A549 (cell line): Measurements from ENCODE around the gene PIAS4. TPM values are rescaled to one million over a fixed set of nuclear protein-coding genes. Genes with fewer than 3 reads are reported as not detected.

Experiments
- ATAC-seq, 2 experiments: fragments of 200-7000 bp in 1 of 2; fragments of >200 bp in 1 of 2; cut with Nextera tagmentation in 1 of 2; cut with Tn5 transposase in 1 of 2; 3 replicates each; pipeline versions ENCODE4 v1.8.0 to v1.9.1; 2018 to 2020; ENCODE audit warnings: mild to moderate bottlenecking in 1 of 2, moderate library complexity in 1 of 2
- CTCF ChIA-PET: fragments of 300-600 bp; sonication (Branson Sonifier 250); formaldehyde crosslinking; extraction: SDS; loops from one replicate; lab custom pipeline; 2021; ENCODE audit warnings: antibody characterized with exemption, inconsistent platforms; lab: Yijun Ruan, JAX
- POLR2A ChIA-PET: fragments of 350-600 bp; formaldehyde crosslinking; extraction: SDS; loops from one replicate; lab custom pipeline; 2021; ENCODE audit warnings: antibody characterized with exemption, inconsistent platforms; lab: Yijun Ruan, JAX
- DNase-seq, 2 experiments: peaks; one replicate each; pipeline versions ENCODE4 v3.0.0 to v3.0.0-alpha.2; 2011 to 2016; ENCODE audit warnings: low read depth in 1 of 2, low spot score in 1 of 2
- FAIRE-seq: peaks from 2 replicates; lab custom pipeline; 2011; peaks lifted over from hg19 to GRCh38; lab: Jason Lieb, UNC
- H3K27ac ChIP-seq, 2 experiments: fragments of >200 bp; sonication (Bioruptor Twin); formaldehyde crosslinking; 3 replicates each; pipeline ENCODE4 v1.5.1; 2016 to 2017
- H3K4me1 ChIP-seq: fragments of >200 bp; sonication (Bioruptor Twin); formaldehyde crosslinking; 3 replicates; pipeline ENCODE4 v1.6.1; 2016
- H3K4me2 ChIP-seq: fragments of >200 bp; sonication (Bioruptor Twin); formaldehyde crosslinking; 3 replicates; pipeline ENCODE4 v1.6.1; 2016
- H3K4me3 ChIP-seq: fragments of >200 bp; sonication (Bioruptor Twin); formaldehyde crosslinking; 3 replicates; pipeline ENCODE4 v1.5.1; 2016
- H3K9me3 ChIP-seq: fragments of >200 bp; sonication (Bioruptor Twin); formaldehyde crosslinking; 3 replicates; pipeline ENCODE4 v1.6.1; 2016
- CBX2 ChIP-seq: fragments of 200-600 bp; sonication (generic); IDR thresholded peaks from 2 replicates; pipeline ENCODE4 v1.6.1; 2016; ENCODE audit warnings: low read depth, mild to moderate bottlenecking, borderline replicate concordance
- CHD2 ChIP-seq: fragments of 150-350 bp; IDR thresholded peaks from 2 replicates; pipeline ENCODE4 v1.6.1; 2014; ENCODE audit warnings: low read length; ENCODE audit not compliant: partially characterized antibody
- CTCF ChIP-seq: fragments of >200 bp; sonication (Bioruptor Twin); formaldehyde crosslinking; IDR thresholded peaks from 3 replicates; pipeline ENCODE4 v1.5.1; 2016
- EHF ChIP-seq: fragments of 250-450 bp; sonication (Bioruptor Pico); IDR thresholded peaks from 2 replicates; pipeline ENCODE4 v1.5.0; 2020; ENCODE audit warnings: mild to moderate bottlenecking
- EHMT2 ChIP-seq: fragments of 200-600 bp; sonication (generic); IDR thresholded peaks from 2 replicates; pipeline ENCODE4 v1.6.1; 2016; ENCODE audit warnings: antibody characterized with exemption, low read depth, mild to moderate bottlenecking, moderate library complexity
- ESRRA ChIP-seq: fragments of 150-350 bp; IDR thresholded peaks from 2 replicates; pipeline ENCODE4 v1.6.1; 2014; ENCODE audit warnings: mild to moderate bottlenecking, low read length, borderline replicate concordance
- FOXS1 ChIP-seq: fragments of 250-450 bp; sonication (Bioruptor Pico); IDR thresholded peaks from 2 replicates; pipeline ENCODE4 v1.5.0; 2020; ENCODE audit warnings: mild to moderate bottlenecking, moderate library complexity
- HES2 ChIP-seq: fragments of >200 bp; sonication (Bioruptor Twin); formaldehyde crosslinking; IDR thresholded peaks from 2 replicates; pipeline ENCODE4 v1.6.1; 2016
- HEYL ChIP-seq: fragments of 250-450 bp; sonication (Bioruptor Pico); IDR thresholded peaks from 2 replicates; pipeline ENCODE4 v1.8.0; 2021; ENCODE audit warnings: mild to moderate bottlenecking, moderate library complexity
- HOXA7 ChIP-seq: fragments of 250-450 bp; sonication (Bioruptor Pico); IDR thresholded peaks from 2 replicates; pipeline ENCODE4 v1.5.0; 2020; ENCODE audit warnings: mild to moderate bottlenecking, moderate library complexity
- HOXB5 ChIP-seq: fragments of 250-450 bp; sonication (Bioruptor Pico); IDR thresholded peaks from 2 replicates; pipeline ENCODE4 v1.5.0; 2020; ENCODE audit warnings: mild to moderate bottlenecking, moderate library complexity
- JUNB ChIP-seq: fragments of >200 bp; sonication (Bioruptor Twin); formaldehyde crosslinking; IDR thresholded peaks from 2 replicates; pipeline ENCODE4 v1.6.1; 2016
- KDM1A ChIP-seq: fragments of 200-600 bp; sonication (generic); IDR thresholded peaks from 2 replicates; pipeline ENCODE4 v1.6.1; 2016; ENCODE audit warnings: low read depth, mild to moderate bottlenecking
- PBX3 ChIP-seq: IDR thresholded peaks from 2 replicates; pipeline ENCODE4 v1.6.1; 2012
- PHF8 ChIP-seq: fragments of 200-600 bp; sonication (generic); IDR thresholded peaks from 2 replicates; pipeline ENCODE4 v1.6.1; 2016; ENCODE audit warnings: low read depth, mild to moderate bottlenecking, antibody characterized with exemption, moderate library complexity, borderline replicate concordance
- RCOR1 ChIP-seq: fragments of 150-350 bp; IDR thresholded peaks from 2 replicates; pipeline ENCODE4 v1.6.1; 2014; ENCODE audit warnings: antibody characterized with exemption, low read length, low read depth
- REST ChIP-seq: fragments of 200-600 bp; sonication (generic); IDR thresholded peaks from 2 replicates; pipeline ENCODE4 v1.6.1; 2016; ENCODE audit warnings: antibody characterized with exemption, mild to moderate bottlenecking, moderate library complexity
- RFX5 ChIP-seq: fragments of 450-650 bp; IDR thresholded peaks from 2 replicates; pipeline ENCODE4 v1.7.1; 2014; ENCODE audit warnings: antibody characterized with exemption, mild to moderate bottlenecking, moderate library complexity
- TFCP2L1 ChIP-seq: fragments of 250-450 bp; sonication (Bioruptor Pico); IDR thresholded peaks from 2 replicates; pipeline ENCODE4 v1.5.0; 2021; ENCODE audit warnings: mild to moderate bottlenecking
- TP53 ChIP-seq: fragments of 250-450 bp; sonication (Bioruptor Pico); IDR thresholded peaks from 2 replicates; pipeline ENCODE4 v1.5.0; 2021; ENCODE audit warnings: mild to moderate bottlenecking, moderate library complexity
- USF2 ChIP-seq: fragments of 450-650 bp; IDR thresholded peaks from 2 replicates; pipeline ENCODE4 v1.6.1; 2014; ENCODE audit warnings: antibody characterized with exemption
- ZC3H11A ChIP-seq: fragments of 450-650 bp; IDR thresholded peaks from 2 replicates; pipeline ENCODE4 v1.6.1; 2014; ENCODE audit warnings: antibody characterized with exemption, mild to moderate bottlenecking
- ZFP36 ChIP-seq: fragments of 450-650 bp; IDR thresholded peaks from 2 replicates; pipeline ENCODE4 v1.6.1; 2014; ENCODE audit warnings: borderline replicate concordance; ENCODE audit not compliant: partially characterized antibody
- ZNF302 ChIP-seq: fragments of 250-450 bp; sonication (Bioruptor Pico); IDR thresholded peaks from 2 replicates; pipeline ENCODE4 v1.9.0; 2021; ENCODE audit warnings: inconsistent platforms, mild to moderate bottlenecking, moderate library complexity
- ZSCAN20 ChIP-seq: fragments of 250-450 bp; sonication (Bioruptor Pico); IDR thresholded peaks from 2 replicates; pipeline ENCODE4 v1.8.0; 2022; ENCODE audit warnings: mild to moderate bottlenecking, moderate library complexity
- WGBS: methylation state at CpG from one replicate; pipeline ENCODE4 v1.1.6; 2017; ENCODE audit errors: missing lambda C conversion rate; 5-methylcytosine and 5-hydroxymethylcytosine counted together
- polyA plus RNA-seq, 4 experiments: library from polyadenylated mRNA; depleted of rRNA in 3 of 4; stranded (reverse); fragments of >200 nt; fragmentation: RNase III in 1 of 4; extraction: RNeasy Plus Mini Kit Qiagen cat#74134 plus additional on column Dnase treatment in 1 of 4; gene quantifications; 2 replicates in 3 of 4; 3 replicates in 1 of 4; pipeline ENCODE4 v1.2.3, GENCODE V29; 2011 to 2017

PIAS4 gene
- polyA plus RNA-seq, 2 of the 4 experiments (the other 2 are of a cell fraction), result 5.2 to 12.8 TPM

GRCh38 chr19:4034048-4035017 lies 26.8 kb downstream of the PIAS4 start:
- no peak for FAIRE-seq
- WGBS, result 38% methylated on average over 3 of the region's 34 CpGs
- DNase-seq, result no peak
- TF ChIP-seq TFCP2L1 (CRISPR knock-in tag) (no peak), FOXS1 (CRISPR knock-in tag) (no peak), ZFP36 (peak; percentile 65), ZC3H11A (no peak), PHF8 (no peak)
- ChIA-PET CTCF (interaction anchor here (1.1 to 1.4 kb wide), 2 partner anchors 49 to 156 kb away, joined by 3 to 4 read pairs; partner anchors contain the start of gene EEF2), POLR2A (no interaction called here)
- H3K4me2 ChIP-seq, result no peak overlapping the region
- no peaks in the 10 kb centered on the region for H3K9me3 ChIP-seq
- ATAC-seq, result peak; percentile 6 to 31; a peak in 3 of 6 replicates
- H3K27ac ChIP-seq, result no peak overlapping the region
- H3K4me3 ChIP-seq, result no peak overlapping the region
- H3K4me1 ChIP-seq, result no peaks in the 10 kb centered on the region

- ATAC-seq (peak; percentile 14 to 32; a peak in 3 of 6 replicates), FAIRE-seq (no peak)
- CTCF ChIA-PET, result interaction anchor here (1.1 to 1.4 kb wide), 2 partner anchors 49 to 155 kb away, joined by 3 to 4 read pairs; partner anchors contain the start of gene EEF2
Observed at GRCh38 chr19:4035018-4035566, 27.6 kb downstream of the PIAS4 start.

GRCh38 chr19:4035582-4035981 lies 28.0 kb downstream of the PIAS4 start:
- Histone ChIP-seq H3K4me1 (no peaks in the 10 kb centered on the region), H3K9me3 (no peaks in the 10 kb centered on the region), H3K27ac (no peak overlapping the region), H3K4me2 (no peak overlapping the region), H3K4me3 (no peak overlapping the region)
- 64% methylated on average over 10 of the region's 10 CpGs for WGBS
- FAIRE-seq (no peak), ATAC-seq (peak in 1 of 2 experiments; percentile 66; a peak in 4 of 6 replicates), DNase-seq (no peak)
- POLR2A ChIA-PET, result no interaction called here
- TF ChIP-seq ZFP36, result no peak
- TF ChIP-seq ESRRA, result no peak
- TF ChIP-seq HES2, result no peak
- TF ChIP-seq ZNF302, result no peak
- no peak for TF ChIP-seq RCOR1
- no peak for TF ChIP-seq CBX2
- TF ChIP-seq CTCF, result no peak
- no peak for TF ChIP-seq PBX3
- TF ChIP-seq ZC3H11A, result no peak
- no peak for TF ChIP-seq CHD2
- TF ChIP-seq HOXA7 (CRISPR knock-in tag), result no peak
- TF ChIP-seq USF2, result no peak
- TF ChIP-seq RFX5, result no peak
- no peak for TF ChIP-seq JUNB
- TF ChIP-seq REST, result no peak
- TF ChIP-seq HEYL (CRISPR knock-in tag), result no peak
- TF ChIP-seq FOXS1 (CRISPR knock-in tag), result no peak
- CTCF ChIA-PET, result interaction anchor here (1.1 to 1.4 kb wide), 2 partner anchors 50 to 154 kb away, joined by 3 to 4 read pairs; partner anchors contain the start of gene EEF2

More at GRCh38 chr19:4035018-4035566, 27.6 kb downstream of the PIAS4 start:
- H3K4me3 ChIP-seq, result no peak overlapping the region
- TF ChIP-seq HOXB5 (CRISPR knock-in tag) (no peak), TP53 (CRISPR knock-in tag) (no peak), ZSCAN20 (CRISPR knock-in tag) (no peak), EHMT2 (no peak), EHF (no peak), CBX2 (no peak), KDM1A (no peak)
- no peak overlapping the region for H3K4me2 ChIP-seq
- no peak for DNase-seq
- no peaks in the 10 kb centered on the region for H3K4me1 ChIP-seq
- no peaks in the 10 kb centered on the region for H3K9me3 ChIP-seq
- POLR2A ChIA-PET, result no interaction called here
- H3K27ac ChIP-seq, result no peak overlapping the region
- WGBS, result 86% methylated on average over 18 of the region's 19 CpGs
